Measurements from ENCODE around the gene WASF2.

DNA sequence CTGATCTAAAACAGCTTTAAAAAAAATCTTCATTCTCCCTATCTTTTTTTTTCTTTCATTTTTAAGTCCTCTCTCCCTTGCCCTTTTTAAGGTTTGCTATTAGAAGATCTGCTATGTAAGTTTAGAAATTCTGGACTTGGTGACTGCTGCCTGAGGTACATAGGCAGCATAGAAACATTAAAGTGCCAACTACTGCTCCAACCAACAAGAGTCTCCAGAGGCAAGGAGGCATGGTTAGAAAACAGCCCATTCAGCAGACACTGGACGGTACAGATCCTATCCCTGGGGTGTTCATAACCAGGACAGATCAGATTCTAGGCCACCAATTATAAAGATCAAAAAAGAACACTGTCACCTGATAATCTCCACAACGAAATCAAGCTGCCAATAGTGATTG, 60.9 kb downstream of the WASF2 start:
- TF ChIP-seq, protein P1, sequence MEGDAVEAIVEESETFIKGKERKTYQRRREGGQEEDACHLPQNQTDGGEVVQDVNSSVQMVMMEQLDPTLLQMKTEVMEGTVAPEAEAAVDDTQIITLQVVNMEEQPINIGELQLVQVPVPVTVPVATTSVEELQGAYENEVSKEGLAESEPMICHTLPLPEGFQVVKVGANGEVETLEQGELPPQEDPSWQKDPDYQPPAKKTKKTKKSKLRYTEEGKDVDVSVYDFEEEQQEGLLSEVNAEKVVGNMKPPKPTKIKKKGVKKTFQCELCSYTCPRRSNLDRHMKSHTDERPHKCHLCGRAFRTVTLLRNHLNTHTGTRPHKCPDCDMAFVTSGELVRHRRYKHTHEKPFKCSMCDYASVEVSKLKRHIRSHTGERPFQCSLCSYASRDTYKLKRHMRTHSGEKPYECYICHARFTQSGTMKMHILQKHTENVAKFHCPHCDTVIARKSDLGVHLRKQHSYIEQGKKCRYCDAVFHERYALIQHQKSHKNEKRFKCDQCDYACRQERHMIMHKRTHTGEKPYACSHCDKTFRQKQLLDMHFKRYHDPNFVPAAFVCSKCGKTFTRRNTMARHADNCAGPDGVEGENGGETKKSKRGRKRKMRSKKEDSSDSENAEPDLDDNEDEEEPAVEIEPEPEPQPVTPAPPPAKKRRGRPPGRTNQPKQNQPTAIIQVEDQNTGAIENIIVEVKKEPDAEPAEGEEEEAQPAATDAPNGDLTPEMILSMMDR (IDR thresholded peaks at IDR 0.05) = no peak
- TF ChIP-seq POLR2A (IDR thresholded peaks at IDR 0.05) = no peak
